Activated T-helper 1 cell treated with Interleukin-2 at 50 U/mL for 16 hours (primary cell): ENCODE data around the gene ITGA2B.
"Not testable (repeated sequence)": the region's sequence is repeated elsewhere in the genome, so short reads cannot be mapped to it uniquely, and the experiment has no call there.

Experiments
- DNase-seq: peaks from one replicate; pipeline ENCODE4 v3.0.0-alpha.2; 2020; ENCODE audit warnings: low read depth

Gene ITGA2B

DNA sequence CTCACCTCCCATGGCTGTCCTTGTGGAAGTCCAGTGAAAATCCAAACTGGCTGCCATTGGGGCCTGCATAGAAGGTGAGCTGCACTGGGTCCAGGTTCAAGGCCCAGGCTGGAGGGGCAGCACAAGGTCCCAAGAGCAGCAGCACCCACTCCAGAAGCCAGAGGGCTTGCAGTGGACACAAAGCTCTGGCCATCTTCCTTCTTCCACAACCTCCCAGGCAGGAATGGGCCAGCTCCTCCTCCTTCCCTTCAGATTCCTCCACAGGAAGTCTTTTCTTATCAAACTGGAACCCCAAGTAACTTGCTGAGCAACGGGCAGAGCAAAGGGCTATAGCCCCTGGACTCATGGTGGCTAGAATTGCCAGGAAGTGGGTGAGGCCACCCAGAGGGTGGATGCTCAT, at the start of gene ITGA2B:
Gene ITGA2B, minus strand, starts transcription at position 369 of the 400 bp plus-strand sequence. Its CDS starts 176 bp downstream, at position 193.
- no peak for DNase-seq

DNA sequence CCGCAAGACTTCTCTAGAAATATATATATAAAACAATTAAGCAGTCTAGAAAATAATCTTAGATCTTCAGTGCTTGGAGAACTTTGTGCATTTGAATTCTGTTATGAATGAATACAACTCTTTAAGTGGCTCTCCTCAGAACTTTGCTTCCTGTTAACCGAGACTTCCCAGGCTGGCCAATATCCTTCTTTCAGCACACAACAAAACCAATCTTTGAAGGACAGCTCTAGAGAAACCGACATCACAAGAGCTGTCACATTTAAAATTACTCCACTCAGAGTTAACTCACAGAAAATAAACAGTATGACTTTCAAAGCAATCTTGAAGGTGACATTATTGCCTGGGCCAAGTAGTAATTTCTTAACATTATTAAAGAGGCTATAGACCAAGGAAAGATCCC, 49.7 kb upstream of the ITGA2B start:
- DNase-seq = no peak

DNA sequence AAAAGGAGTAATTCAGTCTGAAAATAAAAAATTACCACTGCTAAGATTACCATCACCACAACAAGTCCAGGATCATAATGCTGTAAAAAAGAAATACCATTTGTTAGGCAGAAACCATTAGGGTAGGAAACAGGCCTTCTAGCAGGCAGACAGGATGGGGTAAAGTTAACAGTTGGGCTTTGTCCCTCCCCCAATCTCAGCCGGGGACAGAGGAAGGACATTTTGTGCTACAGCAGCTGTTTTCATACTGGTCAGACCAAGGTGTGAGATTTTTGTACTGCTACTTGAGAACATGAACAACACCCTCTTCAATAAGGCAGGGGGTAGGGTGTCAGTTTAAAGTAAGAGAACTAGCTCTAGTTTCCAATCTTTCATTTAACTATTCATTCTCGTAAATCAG, 49.2 kb upstream of the ITGA2B start:
- DNase-seq = no peak

DNA sequence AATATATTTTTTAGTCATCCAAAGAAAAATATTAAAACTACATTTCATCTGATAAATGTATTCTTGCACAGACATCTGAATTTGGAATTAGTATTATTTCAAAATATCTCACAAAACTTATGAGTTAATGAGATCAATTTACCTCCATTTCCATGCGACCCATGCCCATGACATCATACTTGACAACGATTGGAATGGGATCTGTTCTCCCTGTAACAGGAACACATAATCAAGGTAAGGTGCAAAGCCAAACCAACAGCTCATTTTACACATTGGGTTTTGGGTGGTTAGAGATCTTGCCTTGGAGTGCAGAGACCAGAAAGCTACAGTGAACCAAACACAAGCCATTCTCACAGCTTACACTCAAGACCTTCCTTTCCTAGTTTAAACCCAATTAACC, 46.9 kb upstream of the ITGA2B start:
- no peak for DNase-seq

DNA sequence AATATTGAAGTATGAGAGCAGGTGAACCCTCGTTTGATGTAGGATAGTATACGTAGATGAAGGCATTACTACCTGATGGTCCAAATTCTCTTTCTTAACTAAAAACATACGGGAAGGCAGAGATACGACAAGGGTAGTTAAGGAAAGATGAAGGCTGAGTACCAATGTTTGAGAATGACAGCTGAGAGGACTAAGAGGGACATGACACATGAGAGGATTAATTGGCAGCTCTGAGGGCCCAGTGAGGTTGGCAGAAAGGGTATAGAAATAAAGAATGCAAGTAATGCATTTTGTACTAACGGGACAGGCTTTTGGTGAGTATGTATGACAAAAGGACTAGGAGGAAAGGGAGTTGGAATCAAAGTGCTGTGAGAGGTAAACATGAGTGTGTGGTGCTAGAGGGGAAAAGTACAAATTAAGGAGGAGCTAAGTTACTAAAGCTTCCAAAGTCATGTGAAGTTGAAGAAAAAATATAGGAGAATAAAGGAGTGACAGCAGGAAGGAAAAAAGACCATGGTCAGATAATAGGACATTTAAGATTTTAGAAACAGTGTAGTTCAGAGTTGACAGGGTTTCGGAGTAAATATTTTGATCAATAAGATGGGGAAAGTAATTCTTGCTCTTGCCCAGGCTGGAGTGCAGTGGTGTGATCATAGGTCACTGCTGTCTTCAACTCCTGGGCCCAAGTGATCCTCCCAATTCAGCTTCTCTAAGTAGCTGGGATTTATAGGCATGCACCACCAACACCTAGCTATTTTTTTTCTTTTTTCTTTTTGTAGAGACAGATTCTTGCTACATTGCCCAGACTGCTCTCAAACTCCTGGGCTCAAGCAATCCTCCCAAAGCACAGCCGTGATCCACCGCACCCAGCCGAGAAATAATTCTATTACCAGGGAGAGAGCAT, 43.1 kb upstream of the ITGA2B start:
- DNase-seq = no peak

DNA sequence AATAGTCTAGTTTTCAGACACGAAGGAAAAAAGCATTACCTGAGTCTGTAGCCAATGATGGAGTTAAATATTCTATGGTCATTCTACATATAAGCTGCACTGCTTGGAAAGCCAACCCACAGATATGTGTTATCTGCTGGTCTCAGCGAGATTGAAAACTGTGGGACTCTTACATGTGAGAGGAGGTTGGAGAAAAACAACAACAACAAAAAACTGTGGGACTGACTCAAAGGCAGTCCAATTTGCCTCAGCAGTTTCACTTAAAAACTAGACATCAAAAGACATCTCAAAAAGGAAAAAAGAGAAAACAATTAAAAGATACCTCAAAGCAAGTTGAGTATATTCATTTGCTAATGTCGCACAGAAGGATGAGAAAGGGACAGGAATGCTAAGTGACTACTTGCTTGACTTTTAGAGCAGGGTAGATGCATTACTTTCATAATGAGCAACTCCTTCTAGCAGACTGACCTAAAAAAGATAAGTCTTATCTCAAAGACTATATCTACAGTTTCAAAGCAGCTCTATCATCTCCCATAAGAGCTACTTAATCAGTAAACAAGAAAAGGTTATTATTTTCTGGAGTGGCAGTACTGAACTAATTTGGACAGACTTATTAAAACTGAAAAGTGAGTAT, 35.5 kb upstream of the ITGA2B start:
- no peak for DNase-seq

DNA sequence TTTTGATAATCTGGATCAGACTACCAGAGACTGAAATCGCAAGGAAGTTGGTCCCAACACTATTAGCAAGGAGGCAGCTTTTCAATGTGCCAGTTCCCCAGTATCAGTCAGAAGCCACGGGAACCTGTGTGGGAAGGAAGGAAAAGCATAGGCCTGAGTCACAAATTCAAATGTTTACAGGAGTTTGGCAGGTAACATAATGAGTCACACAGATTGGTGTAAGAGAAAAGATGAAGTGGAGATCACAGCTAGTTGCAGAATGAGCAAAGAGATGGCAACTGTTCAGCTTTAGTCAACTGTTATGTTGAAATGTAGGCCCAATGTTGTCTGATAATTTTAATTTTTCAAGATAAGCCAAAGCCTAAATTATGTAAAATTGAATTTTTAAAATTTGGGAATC, 28.1 kb upstream of the ITGA2B start:
- DNase-seq = no peak

DNA sequence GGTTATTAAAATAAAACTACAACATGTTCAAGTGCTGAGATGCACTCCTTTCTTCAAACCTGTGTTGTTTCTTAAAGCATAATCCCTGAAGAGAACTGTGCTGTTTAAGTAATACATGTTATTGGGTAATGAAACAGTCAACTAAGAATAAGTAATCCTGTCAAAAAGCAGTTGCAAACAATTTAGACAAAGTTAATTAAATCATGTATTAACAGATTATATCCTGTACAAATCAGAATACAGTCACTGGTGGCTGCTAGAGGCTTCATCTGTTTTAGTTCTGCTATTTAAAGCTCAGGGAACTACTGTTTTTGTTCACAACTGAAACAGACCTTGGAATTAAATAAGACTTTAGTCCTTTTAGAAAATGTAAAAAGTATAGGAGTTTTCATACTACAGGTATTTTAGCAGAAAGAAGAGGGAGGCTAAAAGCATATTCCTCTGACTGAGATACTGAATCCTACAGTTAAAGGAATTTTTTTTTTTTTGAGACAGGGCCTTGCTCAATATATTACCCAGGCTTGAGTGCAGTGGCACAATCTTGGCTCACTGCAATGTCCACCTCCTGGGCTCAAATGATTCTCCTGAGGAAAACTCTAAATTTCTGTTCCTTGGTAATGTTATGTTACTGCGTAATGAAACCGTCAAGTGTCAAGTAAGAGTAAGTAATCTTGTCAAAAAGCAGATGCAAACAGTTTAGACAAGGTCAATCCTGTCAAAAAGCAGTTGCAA, 27.3 kb upstream of the ITGA2B start:
- DNase-seq = no peak

DNA sequence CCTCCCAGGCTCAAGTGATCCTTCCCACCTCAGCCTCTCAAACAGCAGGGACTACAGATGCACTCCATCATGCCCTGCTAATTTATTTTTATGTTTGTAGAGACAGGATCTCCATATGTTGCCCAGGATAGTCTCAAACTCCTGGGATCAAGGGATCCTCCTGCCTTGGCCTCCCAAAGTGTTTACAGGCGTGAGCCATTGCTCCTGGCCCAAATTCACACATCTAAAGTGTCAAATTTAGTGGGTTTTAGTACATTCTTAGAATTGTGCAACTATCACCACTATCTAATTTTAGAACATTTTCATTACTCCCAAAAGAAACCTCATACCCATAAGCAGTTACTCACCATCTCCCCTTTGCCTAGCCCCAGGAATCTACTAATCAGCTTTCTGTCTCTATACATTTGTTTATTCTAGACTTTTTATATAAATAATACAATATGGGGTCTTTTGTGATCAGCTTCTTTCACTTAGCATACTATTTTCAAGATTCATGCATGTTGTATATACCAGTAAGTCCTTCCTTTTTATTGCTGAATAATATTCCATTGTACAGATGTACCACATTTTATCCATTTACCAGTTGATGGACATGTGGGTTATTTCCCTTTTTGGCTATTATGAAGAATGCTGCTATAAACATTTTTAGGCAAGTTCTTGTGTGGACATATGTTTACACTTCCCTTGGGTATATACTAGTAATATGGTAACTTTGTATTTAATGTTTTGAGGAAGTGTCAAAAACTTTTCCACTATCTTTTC, 25.1 kb upstream of the ITGA2B start:
- no peak for DNase-seq

DNA sequence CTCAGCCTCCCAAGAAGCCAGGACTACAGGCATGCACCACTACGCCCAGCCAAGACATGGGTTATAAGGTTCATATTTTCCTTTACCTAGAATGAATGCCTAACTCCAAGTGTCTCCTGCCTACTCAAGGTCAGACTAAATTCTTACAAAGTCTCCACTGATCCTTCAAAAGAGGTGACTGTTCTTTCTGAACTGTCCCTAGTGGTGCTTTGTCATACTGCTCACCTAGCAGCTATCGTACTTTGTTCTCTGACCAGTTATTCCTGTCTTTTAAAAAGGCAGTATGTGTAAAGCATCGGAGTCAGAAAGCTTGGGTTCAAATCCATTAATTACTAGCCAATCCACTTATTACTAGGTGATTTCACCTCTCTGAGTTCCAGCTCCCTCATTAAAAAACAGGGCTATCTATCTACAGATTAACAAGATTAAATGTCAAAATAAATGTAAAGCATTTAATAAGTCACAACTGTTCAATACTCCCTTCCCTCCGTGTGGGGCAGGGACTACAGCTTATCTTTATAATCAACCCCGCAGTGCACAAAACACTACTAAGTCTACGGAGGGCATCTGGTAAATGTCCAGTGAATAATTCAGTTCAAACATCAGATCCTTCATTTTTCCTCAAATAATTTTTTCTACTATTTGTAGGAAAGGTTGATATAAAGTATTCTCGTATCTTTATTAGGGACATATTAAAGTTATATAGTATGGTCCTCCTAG, 20.0 kb upstream of the ITGA2B start:
- DNase-seq = no peak

DNA sequence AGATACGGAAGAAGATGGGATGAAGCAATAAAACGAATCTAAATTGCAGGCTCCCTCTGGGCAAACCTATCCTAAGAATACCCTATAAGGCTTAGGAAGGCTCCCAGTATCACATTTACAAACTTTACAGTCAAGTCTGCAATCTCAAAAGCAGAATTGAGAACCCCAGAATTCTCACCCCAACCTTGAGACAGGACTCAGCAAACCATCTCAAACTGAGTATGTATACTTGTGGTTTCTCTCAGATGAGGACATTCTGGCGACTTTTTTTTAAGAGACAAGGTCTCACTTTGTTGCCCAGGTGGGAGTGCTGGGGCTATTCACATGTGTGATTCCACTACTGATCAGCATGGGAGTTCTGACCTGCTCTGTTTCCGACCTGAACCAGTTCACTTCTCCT, 19.3 kb upstream of the ITGA2B start:
- DNase-seq = no peak

DNA sequence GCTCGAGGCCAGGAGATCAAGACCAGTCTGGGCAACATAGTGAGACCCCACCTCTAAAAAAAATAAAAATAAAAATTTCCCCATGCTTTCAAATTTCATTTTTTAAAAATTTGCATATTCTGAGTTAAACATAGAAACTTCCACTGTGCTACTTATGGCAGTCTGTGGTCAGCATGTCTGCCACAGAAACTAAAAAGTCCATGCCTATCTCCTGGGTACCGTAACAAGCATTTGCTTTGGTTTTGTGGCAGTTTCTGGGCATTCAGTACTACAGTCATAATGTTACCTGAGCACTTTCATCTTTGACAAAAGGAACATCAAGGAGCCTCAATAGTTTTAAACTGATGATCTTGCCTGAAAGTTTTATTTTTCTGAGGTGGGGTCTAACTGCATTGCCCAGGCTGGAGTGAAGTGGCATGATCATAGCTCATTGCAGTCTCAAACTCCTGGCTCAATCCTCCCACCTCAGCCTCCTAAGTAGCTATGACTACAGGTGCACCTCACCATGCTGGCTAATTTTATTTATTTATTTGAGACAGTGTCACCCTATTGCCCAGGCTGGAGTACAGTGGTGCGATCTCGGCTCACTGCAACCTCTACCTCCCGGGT, 13.2 kb upstream of the ITGA2B start:
- no peak for DNase-seq

DNA sequence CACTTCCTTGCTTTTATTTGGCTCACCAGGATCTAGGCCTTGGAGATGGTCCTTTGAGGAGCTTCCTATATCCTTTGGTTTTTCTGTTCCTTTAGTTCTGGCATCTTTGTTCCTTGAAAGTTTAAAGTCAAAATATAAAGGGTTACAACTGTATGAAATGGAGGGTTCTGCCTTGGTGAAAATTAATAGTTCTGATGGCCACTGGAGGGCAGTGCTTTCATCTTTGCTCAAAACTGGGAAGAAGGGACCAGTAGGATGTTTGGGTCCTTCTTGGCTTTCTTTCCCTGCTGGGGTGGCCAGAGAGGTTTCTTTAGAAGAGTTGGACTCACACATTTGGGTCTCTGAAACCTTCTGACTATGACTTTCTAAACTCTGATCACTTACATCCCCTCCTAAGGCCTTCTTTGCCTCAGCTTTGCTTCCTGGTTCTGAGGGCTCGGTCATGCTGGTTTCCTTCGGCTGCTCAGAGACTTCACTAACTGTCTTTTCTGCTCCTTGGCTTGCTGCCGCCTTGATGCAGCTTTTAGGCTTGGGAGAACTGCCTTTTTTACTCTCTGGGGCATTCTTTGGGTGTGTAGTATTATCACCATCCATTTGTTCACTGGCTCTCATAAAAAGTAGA, 10.9 kb upstream of the ITGA2B start:
- no peak for DNase-seq

DNA sequence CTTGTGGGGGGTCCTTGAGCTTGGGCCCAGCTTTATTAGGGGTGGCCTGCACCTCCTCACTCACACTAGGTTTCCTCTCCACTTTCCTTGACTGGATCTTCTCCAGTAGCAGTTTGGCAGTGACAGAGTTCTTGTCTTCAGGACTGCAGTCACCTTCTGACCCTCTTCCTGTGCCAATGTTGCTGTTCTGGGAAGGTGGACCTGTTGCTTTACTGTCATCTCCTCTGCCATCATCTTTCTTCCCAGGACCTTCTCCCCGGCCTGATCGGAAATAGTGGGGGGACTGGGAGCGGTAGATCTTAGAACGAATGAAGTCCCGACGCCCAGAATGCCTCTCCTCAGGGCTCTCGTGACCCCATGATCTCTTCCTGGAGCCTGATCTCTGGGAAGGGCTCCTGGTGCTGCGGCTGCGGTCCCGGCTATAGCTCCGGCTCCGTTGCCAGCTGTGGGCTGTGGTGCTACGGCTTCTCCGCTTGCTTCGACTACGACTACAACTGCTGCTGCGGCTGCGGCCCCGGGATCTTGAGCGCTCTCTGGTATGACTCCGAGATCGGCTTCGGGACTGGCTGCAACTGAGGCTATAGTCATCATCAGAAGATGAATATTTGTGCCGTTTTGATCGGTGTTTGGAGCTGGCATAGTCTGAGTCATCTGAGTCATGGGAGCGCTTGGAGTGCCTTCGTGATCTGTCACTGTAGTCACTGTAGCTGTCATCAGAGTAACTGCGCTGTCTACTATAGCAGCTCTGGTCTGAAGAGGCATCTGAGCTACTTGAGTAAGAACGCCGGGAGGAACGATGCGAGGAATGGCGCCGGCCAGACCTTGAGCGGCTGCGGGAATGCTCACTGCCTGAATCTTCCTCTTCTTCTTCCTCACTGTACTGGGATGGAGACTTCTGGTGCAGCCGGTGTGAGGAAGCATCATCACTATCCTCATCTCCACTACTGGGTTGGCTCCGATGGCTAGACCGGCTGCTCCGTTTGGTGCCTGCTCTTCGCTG, 9.5 kb upstream of the ITGA2B start:
- DNase-seq = no peak

DNA sequence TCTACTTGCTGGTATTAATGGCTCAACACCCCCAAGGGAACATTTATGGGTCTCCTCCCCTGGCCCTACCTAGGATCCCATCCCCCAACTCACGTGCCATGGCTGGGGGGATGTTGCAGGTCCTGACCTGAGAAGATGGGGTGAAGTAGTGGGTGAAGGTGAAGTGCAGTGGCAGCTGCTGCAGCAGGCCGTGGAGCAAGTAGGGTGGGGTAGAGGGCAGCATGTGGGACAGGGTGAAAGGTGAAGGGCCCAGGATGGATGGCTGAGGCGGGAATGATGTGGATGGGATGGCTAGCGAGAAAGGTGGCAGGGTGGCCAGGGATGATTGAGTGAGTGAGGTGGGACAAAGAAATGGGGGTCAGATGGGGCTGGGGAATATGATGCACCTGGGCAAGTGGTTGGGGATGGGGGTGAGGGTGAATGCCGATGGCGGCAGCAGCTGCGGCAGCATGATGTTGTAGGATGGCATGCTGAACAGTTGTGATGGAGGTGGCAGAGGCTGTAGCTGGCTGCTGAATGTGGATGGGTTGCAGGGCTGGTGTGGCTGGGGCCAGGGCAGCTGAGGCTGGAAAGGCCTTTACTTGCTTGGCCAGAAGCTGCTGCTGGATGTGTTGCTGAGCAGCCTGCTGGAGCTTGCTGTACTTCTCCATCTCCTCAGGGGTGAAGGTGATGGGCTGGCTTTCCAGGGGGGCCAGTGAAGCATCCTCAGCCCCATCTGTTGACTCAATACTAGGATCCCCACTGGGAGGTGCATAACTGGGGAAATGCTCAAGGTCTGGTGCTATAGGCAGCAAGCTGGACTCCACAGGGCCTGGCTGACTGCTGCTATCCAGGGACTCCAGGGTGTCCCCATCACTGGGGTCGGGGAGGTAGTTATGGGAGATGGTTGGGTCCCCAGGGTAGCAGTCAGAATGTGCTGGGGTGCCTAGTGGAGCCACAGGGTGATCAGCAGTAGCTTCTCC, 8.3 kb upstream of the ITGA2B start:
- no peak for DNase-seq

DNA sequence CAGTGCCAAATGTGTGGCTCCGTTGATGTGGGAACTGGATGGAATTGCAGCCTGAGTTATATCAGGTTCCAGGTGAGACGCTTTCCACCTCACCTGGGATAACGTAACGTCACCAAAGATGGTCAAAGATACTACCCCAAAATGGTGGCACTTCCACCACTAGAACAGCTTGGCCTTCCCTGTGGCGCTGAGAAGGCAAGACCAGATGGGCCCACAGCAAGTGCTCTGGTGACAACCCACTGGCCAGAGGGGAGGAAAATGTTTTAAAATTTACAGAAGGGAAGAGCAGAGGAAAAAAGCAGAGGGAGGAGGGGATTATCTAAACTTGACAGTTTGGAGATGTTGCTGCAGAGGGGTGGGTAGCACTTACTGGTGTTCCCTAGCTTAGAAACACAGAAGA, 7.5 kb upstream of the ITGA2B start:
- no peak for DNase-seq

DNA sequence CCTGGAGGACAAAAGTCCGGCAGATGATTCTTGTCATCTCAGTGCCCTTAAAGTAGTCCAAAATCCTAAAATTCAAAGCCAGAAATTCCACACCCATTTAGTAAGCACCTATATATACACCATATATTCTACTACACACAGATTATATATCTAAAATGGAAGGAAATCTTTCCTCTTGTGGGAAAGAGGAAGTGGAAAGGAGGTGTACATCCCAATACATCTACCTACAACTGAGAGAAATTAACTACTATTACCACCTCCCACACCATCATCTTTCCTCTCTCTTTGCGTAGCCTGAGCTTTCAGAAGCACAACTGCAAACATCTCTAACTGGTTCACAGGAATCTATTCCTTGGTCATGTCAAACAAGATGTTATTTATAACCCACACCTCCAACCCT, 5.4 kb upstream of the ITGA2B start:
- DNase-seq = no peak

DNA sequence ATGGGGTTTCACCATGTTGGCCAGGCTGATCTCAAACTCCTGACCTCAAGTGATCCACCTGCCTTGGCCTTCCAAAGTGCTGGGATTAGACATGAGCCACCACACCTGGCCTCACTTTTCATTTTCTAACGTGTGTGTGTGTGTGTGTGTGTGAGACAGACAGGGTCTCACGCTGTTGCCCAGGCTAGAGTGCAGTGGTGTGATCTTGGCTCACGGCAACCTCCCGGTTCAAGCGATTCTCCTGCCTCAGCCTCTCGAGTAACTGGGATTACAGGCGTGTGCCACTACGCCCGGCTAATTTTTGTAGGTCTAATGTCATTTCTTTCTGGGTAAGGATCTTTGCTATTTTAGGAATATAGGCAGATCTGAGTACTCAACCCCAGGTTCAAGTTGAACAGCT, 4.7 kb upstream of the ITGA2B start:
- DNase-seq = not testable (repeated sequence)
